Naive thymus-derived CD4-positive, alpha-beta T cell (primary cell): ENCODE data around the gene MGAT4A. TPM values are rescaled to one million over a fixed set of nuclear protein-coding genes. Genes with fewer than 3 reads are reported as not detected.

ENCODE experiments used
- ATAC-seq: fragments of 150-1000 bp; cut with Tn5 transposase; 2 replicates; pipeline ENCODE4 v1.10.0; 2021; ENCODE audit warnings: mild to moderate bottlenecking, moderate library complexity
- CTCF ChIA-PET: fragments of 350-600 bp; sonication (Branson Sonifier 250); formaldehyde crosslinking; loops from one replicate; lab custom pipeline; 2021; ENCODE audit warnings: antibody characterized with exemption; lab: Charles Lee
- POLR2A ChIA-PET: fragments of 350-600 bp; sonication (Branson Sonifier 250); formaldehyde crosslinking; loops from one replicate; lab custom pipeline; 2021; ENCODE audit warnings: antibody characterized with exemption, inconsistent platforms; lab: Charles Lee
- DNase-seq, 9 donors: peaks; one replicate each; pipeline versions ENCODE4 v3.0.0 to v3.0.0-alpha.2; 2020 to 2022; ENCODE audit warnings: mixed read lengths in 1 of 9
- H3K27ac ChIP-seq: one replicate; pipeline ENCODE4 v1.7.0; 2013; ENCODE audit warnings: mild to moderate bottlenecking, low read depth, low read length, moderate library complexity
- H3K27me3 ChIP-seq, 2 donors: one replicate each; pipeline ENCODE4 v1.7.0; 2013; ENCODE audit warnings: low read length in 2 of 2, mild to moderate bottlenecking in 2 of 2, moderate library complexity in 2 of 2; ENCODE audit not compliant: control insufficient read depth in 2 of 2, insufficient read depth in 2 of 2
- H3K36me3 ChIP-seq, 3 experiments: 1 replicate in 2 of 3; 2 replicates in 1 of 3; pipeline ENCODE4 v1.7.0; 2013; ENCODE audit warnings: low read length in 3 of 3, mild to moderate bottlenecking in 3 of 3, moderate library complexity in 1 of 3; ENCODE audit not compliant: insufficient read depth in 3 of 3, control insufficient read depth in 2 of 3
- H3K4me1 ChIP-seq, 2 donors: one replicate each; pipeline ENCODE4 v1.7.0; 2013; ENCODE audit warnings: low read length in 2 of 2, mild to moderate bottlenecking in 2 of 2, moderate library complexity in 1 of 2; ENCODE audit not compliant: control insufficient read depth in 2 of 2, insufficient read depth in 2 of 2
- H3K4me3 ChIP-seq: 2 replicates; pipeline ENCODE4 v1.7.0; 2013; ENCODE audit warnings: mild to moderate bottlenecking, low read length
- H3K9me3 ChIP-seq, 3 experiments: 1 replicate in 2 of 3; 2 replicates in 1 of 3; pipeline ENCODE4 v1.7.0; 2013; ENCODE audit warnings: low read length in 3 of 3; ENCODE audit not compliant: control insufficient read depth in 2 of 3
- H3K27ac Mint-ChIP-seq, 9 donors: one replicate each; pipeline ENCODE4 v1.8.0; 2020 to 2022; ENCODE audit warnings: mixed read lengths in 9 of 9, mild to moderate bottlenecking in 8 of 9, moderate library complexity in 5 of 9, inconsistent platforms in 2 of 9
- H3K27me3 Mint-ChIP-seq, 5 donors: one replicate each; pipeline ENCODE4 v1.8.0; 2021 to 2022; ENCODE audit warnings: mixed read lengths in 5 of 5, mild to moderate bottlenecking in 1 of 5
- H3K36me3 Mint-ChIP-seq, 5 donors: one replicate each; pipeline ENCODE4 v1.8.0; 2020 to 2022; ENCODE audit warnings: mixed read lengths in 5 of 5, mild to moderate bottlenecking in 3 of 5, inconsistent platforms in 1 of 5
- H3K4me1 Mint-ChIP-seq, 7 donors: one replicate each; pipeline ENCODE4 v1.8.0; 2020 to 2022; ENCODE audit warnings: mixed read lengths in 7 of 7, mild to moderate bottlenecking in 3 of 7, inconsistent platforms in 1 of 7
- H3K4me3 Mint-ChIP-seq, 10 donors: one replicate each; pipeline ENCODE4 v1.8.0; 2020 to 2022; ENCODE audit warnings: mild to moderate bottlenecking in 10 of 10, mixed read lengths in 10 of 10, moderate library complexity in 6 of 10, inconsistent platforms in 2 of 10
- H3K9me3 Mint-ChIP-seq, 11 donors: one replicate each; pipeline ENCODE4 v1.8.0; 2020 to 2022; ENCODE audit warnings: mixed read lengths in 11 of 11, mild to moderate bottlenecking in 4 of 11, inconsistent platforms in 1 of 11, moderate library complexity in 1 of 11
- intact Hi-C, 2 donors: fragments of 100-400 bp; cut with micrococcal nuclease; formaldehyde crosslinking; loops; one replicate each; pipeline ENCODE4 v1.15.1; 2023
- polyA plus RNA-seq, 2 donors: library from polyadenylated mRNA; unstranded; fragments of 300-500 nt; fragmentation: Illumina TruSeq; gene quantifications; one replicate each; pipeline ENCODE4 v1.2.3, GENCODE V29; 2021
- total RNA-seq, 6 experiments: library from RNA in 5 of 6; stranded (reverse) in 5 of 6; gene quantifications; 1 replicate in 5 of 6; 2 replicates in 1 of 6; pipeline ENCODE4 v1.2.3 and lab custom pipeline; 2021 to 2026

The MGAT4A gene
- total and polyA plus RNA-seq, 7 experiments from 2014 or later = 125 to 349 (median 262) TPM

GRCh38 chr2:98720286-98720685 is 10.6 kb downstream of the MGAT4A start:
- H3K9me3 Mint-ChIP-seq = peaks cover 3 to 44% (median 9%) of the 10 kb centered on the region in 11 donors
- H3K27me3 ChIP-seq = no peaks in the 10 kb centered on the region
- H3K9me3 ChIP-seq = peaks cover 0 to 17% (median 0%) of the 10 kb centered on the region in 3 experiments
- H3K4me1 ChIP-seq = peaks cover 35 to 40% of the 10 kb centered on the region in 2 donors
- CTCF ChIA-PET = interaction anchor here (0.5 to 2.9 kb wide), 5 partner anchors 10 to 129 kb away, joined by 3 to 8 read pairs (median 4); no protein-coding TSS in a partner anchor
- peak overlapping the region; percentile 20 for H3K27ac ChIP-seq
- no peak for DNase-seq
- POLR2A ChIA-PET = interaction anchor here (1.0 to 28.9 kb wide), 11 partner anchors 9 to 59 kb away, joined by 3 to 604 read pairs (median 5); partner anchors contain the start of gene MGAT4A
- H3K36me3 ChIP-seq = peaks cover 11 to 56% (median 15%) of the 10 kb centered on the region in 3 experiments
- peak overlapping the region in 5 of 10 donors; percentile 11 to 27 (median 13) for H3K4me3 Mint-ChIP-seq
- intact Hi-C loops = no loop called here
- peaks cover 48 to 93% (median 87%) of the 10 kb centered on the region in 7 donors for H3K4me1 Mint-ChIP-seq
- H3K27ac Mint-ChIP-seq = peak overlapping the region in 6 of 9 donors; percentile 20 to 90 (median 82)
- no peaks in the 10 kb centered on the region for H3K27me3 Mint-ChIP-seq
- no peak for ATAC-seq
- H3K36me3 Mint-ChIP-seq = peaks cover 16 to 72% (median 66%) of the 10 kb centered on the region in 5 donors
- H3K4me3 ChIP-seq = no peak overlapping the region

DNA sequence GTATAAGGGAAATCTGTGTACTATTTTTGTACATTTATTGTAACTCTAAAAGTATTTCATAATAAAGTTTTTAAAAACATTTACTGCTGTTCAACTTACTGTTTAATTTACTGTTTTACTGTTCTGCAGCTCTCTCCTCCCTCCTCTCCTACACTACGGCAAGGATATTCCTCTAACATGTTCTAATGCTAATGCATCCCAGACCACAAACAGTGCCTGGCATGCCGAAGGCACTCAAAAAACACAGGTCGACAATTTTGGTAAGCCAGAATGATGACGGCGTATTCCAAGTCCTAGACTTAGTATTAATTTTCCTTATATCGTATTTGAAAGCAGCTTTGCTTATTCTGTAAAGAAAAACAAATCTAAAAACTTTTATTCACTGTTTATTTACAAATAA is 13.3 kb downstream of the MGAT4A start:
- H3K4me3 Mint-ChIP-seq = peak overlapping the region in 6 of 10 donors; percentile 30 to 69 (median 60)
- H3K9me3 Mint-ChIP-seq = peaks cover 1 to 38% (median 8%) of the 10 kb centered on the region in 11 donors
- POLR2A ChIA-PET = interaction anchor here (0.9 to 28.9 kb wide), 6 partner anchors 8 to 56 kb away, joined by 3 to 604 read pairs (median 52); partner anchors contain the start of gene MGAT4A
- no peak overlapping the region for H3K4me3 ChIP-seq
- no peak for DNase-seq
- H3K36me3 Mint-ChIP-seq = peaks cover 11 to 55% (median 50%) of the 10 kb centered on the region in 5 donors
- H3K27ac Mint-ChIP-seq = peak overlapping the region in 8 of 9 donors; percentile 81 to 93 (median 90)
- peaks cover 0 to 17% (median 0%) of the 10 kb centered on the region in 3 experiments for H3K9me3 ChIP-seq
- no peaks in the 10 kb centered on the region for H3K27me3 ChIP-seq
- H3K36me3 ChIP-seq = peaks cover 4 to 36% (median 15%) of the 10 kb centered on the region in 3 experiments
- H3K4me1 ChIP-seq = peaks cover 46% of the 10 kb centered on the region in 2 donors
- peaks cover 47 to 93% (median 87%) of the 10 kb centered on the region in 7 donors for H3K4me1 Mint-ChIP-seq
- no peaks in the 10 kb centered on the region for H3K27me3 Mint-ChIP-seq
- intact Hi-C loops = loop anchor here in 1 of 2 donors (1.0 kb wide), 1 partner anchor 11 kb away; no protein-coding TSS in a partner anchor
- peak overlapping the region; percentile 67 for H3K27ac ChIP-seq
- ATAC-seq = no peak
- CTCF ChIA-PET = interaction anchor here (0.9 to 1.3 kb wide), 3 partner anchors 24 to 68 kb away, joined by 3 read pairs; no protein-coding TSS in a partner anchor

DNA sequence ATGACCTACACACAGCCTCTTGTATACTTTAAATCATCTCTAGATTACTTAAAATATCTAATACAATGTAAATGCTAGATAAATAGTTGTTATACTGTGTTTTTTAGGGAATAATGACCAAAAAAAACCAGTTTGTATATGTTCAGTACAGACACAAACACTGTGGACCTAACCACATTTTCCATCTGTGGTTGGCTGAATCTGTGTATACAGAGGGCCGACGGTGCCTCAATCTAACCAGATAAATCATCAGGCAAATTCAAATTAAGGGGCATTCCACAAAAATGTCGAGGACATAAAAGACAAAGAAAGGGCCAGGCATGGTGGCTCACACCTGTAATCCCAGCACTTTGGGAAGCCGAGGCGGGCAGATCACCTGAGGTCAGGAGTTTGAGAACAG is 14.1 kb downstream of the MGAT4A start:
- Histone ChIP-seq H3K4me1 (peaks cover 50 to 55% of the 10 kb centered on the region in 2 donors), H3K27me3 (no peaks in the 10 kb centered on the region), H3K36me3 (peaks cover 4 to 28% (median 15%) of the 10 kb centered on the region in 3 experiments), H3K4me3 (no peak overlapping the region), H3K27ac (peak overlapping the region; percentile 67), H3K9me3 (peaks cover 0 to 12% (median 0%) of the 10 kb centered on the region in 3 experiments)
- Mint-ChIP-seq H3K9me3 (peaks cover 0 to 30% (median 5%) of the 10 kb centered on the region in 11 donors), H3K36me3 (peaks cover 9 to 52% (median 41%) of the 10 kb centered on the region in 5 donors), H3K4me3 (peak overlapping the region in 8 of 10 donors; percentile 15 to 81 (median 40)), H3K4me1 (peaks cover 56 to 93% (median 87%) of the 10 kb centered on the region in 7 donors), H3K27me3 (no peaks in the 10 kb centered on the region), H3K27ac (peak overlapping the region; percentile 58 to 97 (median 90))
- DNase-seq (no peak), ATAC-seq (no peak)
- intact Hi-C loops = loop anchor here in 1 of 2 donors (1.0 kb wide), 1 partner anchor 52 kb away; no protein-coding TSS in a partner anchor
- ChIA-PET POLR2A (interaction anchor here (1.1 to 28.9 kb wide), 4 partner anchors 13 to 57 kb away, joined by 3 to 604 read pairs (median 226); partner anchors contain the start of gene MGAT4A), CTCF (no interaction called here)

DNA sequence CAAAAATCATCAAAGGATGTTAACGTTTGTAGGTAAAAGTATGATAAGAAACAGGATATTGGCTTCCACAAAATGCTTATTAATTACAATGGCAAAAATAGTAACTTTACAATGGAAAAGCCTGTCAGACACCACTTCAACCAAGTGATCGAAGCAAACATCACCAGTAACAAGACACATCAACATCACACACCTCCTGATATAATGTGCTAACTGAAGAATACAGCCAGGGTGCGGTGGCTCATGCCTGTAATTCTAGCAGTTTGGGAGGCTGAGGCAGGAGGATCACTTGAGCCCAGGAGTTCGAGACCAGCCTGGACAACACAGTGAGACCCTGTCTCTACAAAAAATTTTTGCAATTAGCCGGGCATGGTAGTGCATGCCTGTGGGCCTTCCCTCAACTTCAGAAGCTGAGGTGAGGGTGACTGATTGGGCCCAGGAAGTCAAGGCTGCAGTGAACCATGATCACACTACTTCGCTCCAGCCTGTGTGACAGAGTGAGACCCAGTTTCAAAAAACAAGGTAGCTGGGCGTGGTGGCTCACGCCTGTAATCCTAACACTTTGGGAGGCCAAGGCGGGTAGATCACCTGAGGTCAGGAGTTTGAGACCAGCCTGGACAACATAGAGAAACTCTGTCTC is 15.0 kb downstream of the MGAT4A start:
- Mint-ChIP-seq H3K27ac (peak overlapping the region; percentile 50 to 97 (median 90)), H3K9me3 (peaks cover 0 to 21% (median 5%) of the 10 kb centered on the region in 11 donors), H3K4me3 (peak overlapping the region; percentile 5 to 84 (median 68)), H3K36me3 (peaks cover 7 to 48% (median 33%) of the 10 kb centered on the region in 5 donors), H3K27me3 (no peaks in the 10 kb centered on the region), H3K4me1 (peaks cover 58 to 97% (median 91%) of the 10 kb centered on the region in 7 donors)
- H3K27me3 ChIP-seq = no peaks in the 10 kb centered on the region
- DNase-seq = peak in 1 of 9 donors; percentile 40
- ATAC-seq = peak; percentile 65
- intact Hi-C loops = loop anchor here in 1 of 2 donors (1.0 kb wide), 1 partner anchor 52 kb away; no protein-coding TSS in a partner anchor
- peaks cover 56 to 58% of the 10 kb centered on the region in 2 donors for H3K4me1 ChIP-seq
- H3K9me3 ChIP-seq = peaks cover 0 to 8% (median 0%) of the 10 kb centered on the region in 3 experiments
- H3K27ac ChIP-seq = peak overlapping the region; percentile 67
- CTCF ChIA-PET = interaction anchor here (0.5 kb wide), 1 partner anchor 67 kb away, joined by 7 read pairs; no protein-coding TSS in a partner anchor
- POLR2A ChIA-PET = interaction anchor here (0.7 to 28.9 kb wide), 5 partner anchors 13 to 78 kb away, joined by 3 to 604 read pairs (median 99); partner anchors contain the start of gene MGAT4A
- peaks cover 2 to 21% (median 14%) of the 10 kb centered on the region in 3 experiments for H3K36me3 ChIP-seq
- H3K4me3 ChIP-seq = no peak overlapping the region

DNA sequence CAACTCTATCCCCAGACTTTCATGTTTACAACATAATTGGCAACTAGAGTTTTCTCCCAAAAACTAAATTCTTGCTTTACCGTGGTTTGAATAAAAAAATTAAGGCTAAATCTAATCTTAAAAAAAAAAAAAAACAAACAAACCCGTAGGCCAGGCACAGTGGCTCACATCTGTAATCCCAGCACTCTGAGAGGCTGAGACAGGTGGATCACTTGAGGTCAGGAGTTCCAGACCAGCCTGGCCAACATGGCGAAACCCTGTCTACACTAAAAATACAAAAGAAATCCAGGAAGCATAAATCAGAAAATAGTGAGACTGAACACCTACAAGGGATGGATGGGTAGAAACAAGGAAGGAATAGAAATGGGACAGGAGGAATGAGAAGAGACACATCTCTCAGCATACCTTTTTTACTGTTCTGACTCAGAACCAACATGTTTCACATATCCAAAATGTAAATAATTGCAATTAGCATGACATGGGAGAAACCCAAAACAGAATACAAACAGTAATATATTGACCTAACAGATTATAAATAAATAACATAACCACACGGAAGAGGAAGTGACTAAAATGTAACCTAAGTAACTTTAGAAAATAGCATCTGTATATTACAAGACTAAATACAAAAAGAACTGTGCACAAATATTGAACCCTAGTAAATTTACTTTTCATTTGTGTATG is 17.5 kb downstream of the MGAT4A start:
- H3K4me3 ChIP-seq = no peak overlapping the region
- H3K27ac ChIP-seq = no peak overlapping the region
- no peaks in the 10 kb centered on the region for H3K27me3 ChIP-seq
- peaks cover 5 to 43% (median 17%) of the 10 kb centered on the region in 5 donors for H3K36me3 Mint-ChIP-seq
- peaks cover 0 to 2% (median 0%) of the 10 kb centered on the region in 3 experiments for H3K36me3 ChIP-seq
- H3K9me3 ChIP-seq = no peaks in the 10 kb centered on the region
- no peaks in the 10 kb centered on the region for H3K27me3 Mint-ChIP-seq
- peaks cover 66 to 72% of the 10 kb centered on the region in 2 donors for H3K4me1 ChIP-seq
- DNase-seq (no peak), ATAC-seq (no peak)
- no peaks in the 10 kb centered on the region for H3K9me3 Mint-ChIP-seq
- POLR2A ChIA-PET = interaction anchor here (1.9 to 8.0 kb wide), 2 partner anchors 10 to 16 kb away, joined by 15 to 99 read pairs; partner anchors contain the start of gene MGAT4A
- H3K27ac Mint-ChIP-seq = peak overlapping the region in 7 of 9 donors; percentile 61 to 90 (median 89)
- peaks cover 64 to 100% (median 91%) of the 10 kb centered on the region in 7 donors for H3K4me1 Mint-ChIP-seq
- intact Hi-C loops = no loop called here
- H3K4me3 Mint-ChIP-seq = peak overlapping the region in 9 of 10 donors; percentile 30 to 81 (median 51)
- CTCF ChIA-PET = interaction anchor here (1.0 kb wide), 1 partner anchor 9 kb away, joined by 3 read pairs; no protein-coding TSS in a partner anchor
